ENCODE results near the gene IL13.

Gene IL13

DNA sequence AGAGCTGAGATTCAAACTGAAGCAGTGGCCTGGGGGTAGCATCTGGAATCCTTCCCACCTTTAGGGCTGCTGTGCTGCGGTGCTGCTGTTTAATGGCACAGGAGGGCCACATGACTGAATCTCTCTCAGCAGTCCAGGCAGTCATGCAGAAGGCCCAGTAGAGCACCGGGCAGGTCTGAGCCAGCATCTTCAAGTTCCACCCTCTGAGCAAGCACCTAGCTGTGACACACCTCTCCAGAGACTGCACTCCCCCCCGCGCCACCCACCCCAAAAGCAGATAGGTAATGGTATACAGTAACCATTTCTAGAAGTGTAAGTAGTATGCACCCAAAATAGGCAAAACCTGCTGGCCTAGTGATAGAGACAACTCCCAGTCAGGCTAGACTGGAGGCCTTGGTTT is 24.0 kb downstream of the IL13 start:
- no peaks in the 10 kb centered on the region for H3K27me3 ChIP-seq (ENCODE audit: insufficient read depth, low read length, poor library complexity, severe bottlenecking)
- H3K36me3 ChIP-seq (ENCODE audit: insufficient read depth, low read length) = no peaks in the 10 kb centered on the region
- no peaks in the 10 kb centered on the region for H4K20me1 ChIP-seq (ENCODE audit: insufficient read depth, low read length, poor library complexity, severe bottlenecking)
- no peak overlapping the region for H3K4me3 ChIP-seq (ENCODE audit: low read length, poor library complexity, severe bottlenecking)
- H3K79me2 ChIP-seq (ENCODE audit: insufficient read depth, low read length) = no peaks in the 10 kb centered on the region
- H2AFZ ChIP-seq (ENCODE audit: low read length) = no peak overlapping the region
- H3K4me1 ChIP-seq (ENCODE audit: insufficient read depth, low read length, poor library complexity, severe bottlenecking) = no peaks in the 10 kb centered on the region
- TF ChIP-seq EZH2phosphoT487 (IDR thresholded peaks at IDR 0.05; ENCODE audit: borderline replicate concordance) = no peak
- TF ChIP-seq CTCF (conservative IDR thresholded peaks at IDR 0.05; ENCODE audit: low read length) = no peak
- H3F3A ChIP-seq (ENCODE audit: low read depth) = no peaks in the 10 kb centered on the region
- H3K9me3 ChIP-seq (ENCODE audit: insufficient read depth, low read depth, low read length) = no peaks in the 10 kb centered on the region
- no peak overlapping the region for H3K9ac ChIP-seq (ENCODE audit: low read depth, low read length, poor library complexity, severe bottlenecking)
- H3K9me2 ChIP-seq (replicated peaks; ENCODE audit: low read depth, low read length) = no peaks in the 10 kb centered on the region
- H3K4me2 ChIP-seq (ENCODE audit: low read depth, low read length, poor library complexity, severe bottlenecking) = no peak overlapping the region

DNA sequence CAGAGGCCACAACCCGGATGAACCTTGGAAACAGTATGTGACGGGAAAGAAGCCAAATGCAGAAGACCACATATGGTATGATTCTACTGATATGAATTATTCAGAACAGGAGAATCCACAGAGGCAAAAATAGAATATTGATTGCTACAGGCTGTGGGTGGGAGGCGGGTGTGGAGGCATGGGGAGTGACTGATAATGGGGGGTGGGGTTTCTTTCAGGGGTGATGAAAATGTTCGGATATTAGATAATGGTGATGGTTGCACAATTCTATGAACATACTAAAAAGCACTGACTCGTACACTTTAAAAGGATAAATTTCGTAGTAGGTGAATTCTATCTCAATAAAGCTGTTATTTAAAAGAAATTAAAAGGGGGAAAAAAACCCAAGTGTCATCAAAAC is 26.5 kb downstream of the IL13 start:
- H2AFZ ChIP-seq (ENCODE audit: low read length) = no peak overlapping the region
- no peak overlapping the region for H3K4me2 ChIP-seq (ENCODE audit: low read depth, low read length, poor library complexity, severe bottlenecking)
- H3K4me3 ChIP-seq (ENCODE audit: low read length, poor library complexity, severe bottlenecking) = no peak overlapping the region
- H3K9me2 ChIP-seq (replicated peaks; ENCODE audit: low read depth, low read length) = no peaks in the 10 kb centered on the region
- no peak for TF ChIP-seq CTCF (conservative IDR thresholded peaks at IDR 0.05; ENCODE audit: low read length)
- TF ChIP-seq EZH2phosphoT487 (IDR thresholded peaks at IDR 0.05; ENCODE audit: borderline replicate concordance) = no peak
- H3K9me3 ChIP-seq (ENCODE audit: insufficient read depth, low read depth, low read length) = no peaks in the 10 kb centered on the region
- no peak overlapping the region for H3K9ac ChIP-seq (ENCODE audit: low read depth, low read length, poor library complexity, severe bottlenecking)
- peaks cover 16% of the 10 kb centered on the region for H3K4me1 ChIP-seq (ENCODE audit: insufficient read depth, low read length, poor library complexity, severe bottlenecking)
- no peaks in the 10 kb centered on the region for H3K79me2 ChIP-seq (ENCODE audit: insufficient read depth, low read length)
- no peaks in the 10 kb centered on the region for H3K27me3 ChIP-seq (ENCODE audit: insufficient read depth, low read length, poor library complexity, severe bottlenecking)
- H3K36me3 ChIP-seq (ENCODE audit: insufficient read depth, low read length) = no peaks in the 10 kb centered on the region
- H4K20me1 ChIP-seq (ENCODE audit: insufficient read depth, low read length, poor library complexity, severe bottlenecking) = no peaks in the 10 kb centered on the region
- no peaks in the 10 kb centered on the region for H3F3A ChIP-seq (ENCODE audit: low read depth)

GRCh38 chr5:132684922-132685720 is 27.1 kb downstream of the IL13 start:
- H3K27me3 ChIP-seq (ENCODE audit: insufficient read depth, low read length, poor library complexity, severe bottlenecking) = no peaks in the 10 kb centered on the region
- no peak overlapping the region for H2AFZ ChIP-seq (ENCODE audit: low read length)
- TF ChIP-seq CTCF (conservative IDR thresholded peaks at IDR 0.05; ENCODE audit: low read length) (no peak), EZH2phosphoT487 (IDR thresholded peaks at IDR 0.05; ENCODE audit: borderline replicate concordance) (no peak)
- H3F3A ChIP-seq (ENCODE audit: low read depth) = no peaks in the 10 kb centered on the region
- H3K9me2 ChIP-seq (replicated peaks; ENCODE audit: low read depth, low read length) = no peaks in the 10 kb centered on the region
- no peaks in the 10 kb centered on the region for H3K9me3 ChIP-seq (ENCODE audit: insufficient read depth, low read depth, low read length)
- no peak overlapping the region for H3K4me3 ChIP-seq (ENCODE audit: low read length, poor library complexity, severe bottlenecking)
- H3K4me2 ChIP-seq (ENCODE audit: low read depth, low read length, poor library complexity, severe bottlenecking) = no peak overlapping the region
- H3K4me1 ChIP-seq (ENCODE audit: insufficient read depth, low read length, poor library complexity, severe bottlenecking) = peaks cover 19% of the 10 kb centered on the region
- no peak overlapping the region for H3K9ac ChIP-seq (ENCODE audit: low read depth, low read length, poor library complexity, severe bottlenecking)
- H3K79me2 ChIP-seq (ENCODE audit: insufficient read depth, low read length) = no peaks in the 10 kb centered on the region
- H4K20me1 ChIP-seq (ENCODE audit: insufficient read depth, low read length, poor library complexity, severe bottlenecking) = no peaks in the 10 kb centered on the region
- no peaks in the 10 kb centered on the region for H3K36me3 ChIP-seq (ENCODE audit: insufficient read depth, low read length)

Data from Loucy (cell line).